ENCODE measurements around the gene ACSF3.

ACSF3 gene

DNA sequence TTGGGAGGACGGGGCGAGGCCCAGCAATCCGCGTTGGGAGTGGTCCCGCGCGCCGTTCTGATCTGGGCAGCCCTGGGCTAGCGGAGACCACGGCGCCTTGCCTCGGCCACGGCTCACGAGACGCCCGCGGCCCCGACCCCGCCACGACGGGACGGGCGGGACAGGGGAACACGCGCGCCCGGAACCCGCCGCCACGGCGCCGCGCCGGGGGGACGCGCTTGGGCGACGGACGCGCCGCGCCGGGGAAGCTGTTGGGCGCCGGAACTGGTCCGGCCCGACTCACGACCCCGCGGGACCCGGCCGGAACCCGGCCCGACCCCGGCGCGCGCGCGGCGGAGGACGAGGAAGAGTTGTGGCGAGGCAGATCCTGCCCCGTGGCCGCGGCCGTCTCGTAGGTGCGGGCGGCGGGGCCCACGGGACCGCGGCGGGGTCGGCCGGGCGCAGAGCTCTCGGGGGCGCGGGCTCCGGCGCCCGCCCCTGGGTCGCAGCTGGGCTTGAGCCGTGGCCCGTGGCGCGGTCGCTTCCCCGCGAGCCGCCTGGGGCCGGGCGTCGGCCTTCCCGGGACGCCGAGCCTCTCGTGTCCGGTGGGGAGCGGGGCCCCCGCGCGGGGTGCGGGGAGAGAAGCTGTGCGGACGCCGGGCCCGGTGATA is at the start of gene ACSF3:
TSS of gene ACSF3 (plus strand) at position 251 of the 650 bp plus-strand sequence. CDS start 6,830 bp downstream, outside the sequence.
- DNase-seq = peak in 43 of 56 donors; percentile 5 to 67 (median 38)

DNA sequence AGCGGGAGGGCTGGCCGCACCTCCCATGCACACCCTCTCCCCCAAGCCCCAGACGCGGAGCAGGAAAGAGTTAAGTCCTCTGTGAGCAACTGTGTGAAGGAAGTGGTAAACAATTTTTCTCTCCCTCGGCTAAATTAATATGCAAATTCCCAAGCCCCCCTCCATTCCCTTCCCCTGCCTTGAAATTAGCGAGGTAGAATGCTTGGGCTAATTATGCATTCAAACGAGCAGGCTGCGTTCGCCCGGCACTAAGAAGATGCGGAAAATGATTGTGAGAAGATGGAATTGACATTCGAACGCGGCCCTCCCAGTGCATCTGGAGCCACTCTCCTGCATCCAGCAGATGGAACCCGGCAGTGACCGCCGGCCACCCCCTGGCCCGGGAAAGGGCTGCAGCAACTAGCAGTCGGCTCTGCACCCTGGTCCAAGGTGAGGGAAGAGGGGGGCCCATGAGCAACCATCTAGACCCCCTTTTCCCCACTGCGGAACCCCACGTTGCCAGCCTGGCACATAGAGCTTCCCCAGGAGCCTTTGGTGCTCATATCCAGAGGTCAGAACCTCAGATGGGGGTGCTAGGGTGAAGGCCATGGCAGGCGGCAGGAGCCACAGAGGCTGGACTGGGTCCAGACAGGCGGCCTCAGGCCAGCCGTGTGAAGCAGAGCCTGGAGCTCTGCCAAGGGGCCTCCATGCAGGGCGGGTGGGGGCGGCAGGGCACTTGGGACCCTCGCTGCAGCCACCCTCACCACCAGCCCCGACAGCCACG is 49.1 kb upstream of the ACSF3 start:
- peak in 2 of 56 donors; percentile 22 to 23 for DNase-seq

DNA sequence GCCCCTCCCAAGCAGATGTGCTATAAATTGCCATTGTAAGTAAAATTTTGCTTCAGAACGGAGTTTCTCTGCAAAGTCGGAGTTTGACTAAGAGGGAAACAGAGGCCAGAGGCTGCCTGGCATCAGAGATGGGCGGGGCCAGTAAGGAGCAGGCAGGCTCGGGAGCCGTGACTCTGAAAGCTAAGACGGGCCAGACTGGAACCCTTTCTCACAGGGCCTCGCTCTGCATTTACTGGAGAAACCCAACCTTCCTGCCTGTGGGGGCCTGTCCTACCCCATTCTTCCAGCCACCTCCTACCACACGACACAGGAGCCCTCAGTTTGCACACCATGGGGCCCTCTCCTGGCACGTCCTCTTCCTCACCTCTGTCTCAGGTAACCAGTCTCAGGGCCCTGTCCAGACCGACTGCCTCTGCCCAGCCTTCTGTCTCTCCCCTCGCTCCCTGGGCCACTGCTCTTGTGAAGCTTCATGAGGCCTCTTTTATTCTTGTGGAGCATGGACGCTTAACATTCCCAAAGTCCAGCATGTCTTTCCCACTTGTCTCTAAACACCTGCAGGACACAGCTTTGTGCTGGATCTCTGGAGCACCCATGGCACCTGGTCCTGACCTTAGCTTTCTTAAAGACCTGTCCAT is 48.4 kb upstream of the ACSF3 start:
- DNase-seq = no peak

DNA sequence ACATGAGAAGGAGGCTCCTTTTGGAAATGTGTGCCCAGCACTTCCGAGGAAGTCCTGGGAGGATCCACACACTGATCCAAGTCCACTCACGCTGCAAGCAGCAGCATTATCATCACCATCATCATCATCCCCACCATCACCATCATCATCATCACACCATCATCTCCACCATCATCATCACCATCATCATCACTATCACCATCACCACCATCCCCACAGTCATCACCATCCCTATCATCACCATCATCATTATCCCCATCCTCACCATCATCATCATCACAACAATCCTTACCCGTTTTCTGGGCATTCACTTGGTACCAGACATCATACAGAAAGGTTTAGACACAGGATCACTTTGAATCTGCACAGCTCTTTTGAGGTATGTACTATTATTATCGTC is 47.8 kb upstream of the ACSF3 start:
- DNase-seq = no peak

DNA sequence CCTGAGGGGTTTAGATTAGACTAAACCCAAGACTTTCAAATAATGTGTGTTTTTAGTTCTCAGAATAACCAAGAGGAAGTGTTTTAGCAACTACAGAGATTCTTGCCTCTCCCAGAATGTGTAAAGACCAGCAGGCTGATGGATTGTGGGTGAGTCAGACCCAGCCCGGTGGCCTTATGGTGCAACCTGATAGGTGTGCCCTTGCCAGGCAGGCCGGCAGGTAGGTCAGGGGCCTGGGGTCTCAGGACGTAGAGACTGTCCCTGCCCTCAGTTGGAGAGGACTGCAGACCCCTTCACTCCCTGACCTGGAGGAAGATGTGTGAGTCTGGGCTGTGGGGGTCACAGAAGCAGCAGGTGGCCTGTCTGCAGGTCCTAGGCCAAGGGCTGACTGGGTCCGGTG is 47.2 kb upstream of the ACSF3 start:
- no peak for DNase-seq

DNA sequence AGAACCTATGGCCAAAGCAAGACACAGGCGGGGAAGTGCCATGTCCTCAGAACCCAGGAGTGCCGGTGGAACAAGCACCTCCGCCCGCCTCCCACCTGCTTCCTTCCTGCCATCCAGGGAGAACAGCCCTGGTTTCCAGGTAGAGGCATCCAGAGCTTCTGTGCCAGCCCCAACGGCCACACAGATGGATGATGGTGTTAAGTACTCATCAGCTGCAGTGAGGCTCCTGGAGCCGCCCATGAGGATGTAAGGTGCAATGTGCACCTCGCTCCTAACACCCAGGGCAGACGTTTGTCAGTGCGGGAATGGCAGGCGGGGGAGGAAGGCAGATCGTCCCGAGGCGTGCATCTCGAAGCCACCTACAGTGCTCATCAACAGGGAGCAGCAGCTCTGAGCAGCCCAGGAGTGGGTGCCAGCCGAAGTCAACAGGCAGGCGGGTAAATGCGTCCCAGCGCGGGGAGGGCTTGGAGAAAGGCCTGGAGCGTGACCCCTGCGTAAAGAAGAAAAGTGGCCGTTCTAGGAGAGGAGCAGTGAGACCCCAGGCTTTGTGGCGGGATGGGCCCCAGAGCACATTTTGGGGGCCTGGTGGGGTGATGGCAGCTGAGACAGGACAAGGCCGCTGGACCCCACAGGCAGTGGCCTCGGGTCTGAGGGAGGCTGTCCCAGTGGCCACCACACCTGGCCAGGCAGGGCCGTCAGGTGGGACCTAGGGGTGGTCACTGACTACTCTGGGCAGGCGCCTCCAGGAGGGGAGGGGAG is 46.1 kb upstream of the ACSF3 start:
- DNase-seq = peak in 36 of 56 donors; percentile 15 to 85 (median 52)

DNA sequence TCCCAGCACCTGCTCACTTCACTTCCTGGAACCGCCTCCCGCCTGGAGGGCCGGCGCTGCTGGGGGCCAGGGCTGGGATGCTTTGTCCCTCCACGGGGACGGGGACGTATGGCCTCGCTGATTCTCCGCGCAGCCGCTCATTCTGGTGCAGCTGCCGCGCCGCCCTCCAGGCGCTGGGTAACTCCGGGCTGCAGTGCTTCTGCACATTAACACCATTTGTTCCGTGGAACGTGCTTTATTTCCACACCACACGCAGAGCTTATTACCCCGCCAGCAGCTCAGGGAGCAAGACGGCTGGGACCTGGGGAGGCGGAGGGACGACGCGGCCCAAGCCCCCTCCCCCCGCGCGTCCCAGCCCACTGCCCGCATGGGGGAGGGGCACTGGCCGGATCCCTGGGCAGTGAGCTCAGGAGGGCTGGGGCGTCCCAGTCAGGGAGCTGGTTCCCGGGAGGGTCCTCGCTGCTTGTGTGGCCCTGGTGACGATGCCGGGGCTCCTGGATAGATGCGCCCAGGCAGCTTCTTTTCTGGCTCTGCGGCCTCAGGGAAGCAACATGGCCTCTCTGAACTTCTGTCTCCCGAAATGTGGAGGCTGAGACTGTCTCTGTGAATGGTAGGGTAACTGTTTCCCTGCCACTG is 45.4 kb upstream of the ACSF3 start:
- peak in 1 of 56 donors; percentile 19 for DNase-seq

DNA sequence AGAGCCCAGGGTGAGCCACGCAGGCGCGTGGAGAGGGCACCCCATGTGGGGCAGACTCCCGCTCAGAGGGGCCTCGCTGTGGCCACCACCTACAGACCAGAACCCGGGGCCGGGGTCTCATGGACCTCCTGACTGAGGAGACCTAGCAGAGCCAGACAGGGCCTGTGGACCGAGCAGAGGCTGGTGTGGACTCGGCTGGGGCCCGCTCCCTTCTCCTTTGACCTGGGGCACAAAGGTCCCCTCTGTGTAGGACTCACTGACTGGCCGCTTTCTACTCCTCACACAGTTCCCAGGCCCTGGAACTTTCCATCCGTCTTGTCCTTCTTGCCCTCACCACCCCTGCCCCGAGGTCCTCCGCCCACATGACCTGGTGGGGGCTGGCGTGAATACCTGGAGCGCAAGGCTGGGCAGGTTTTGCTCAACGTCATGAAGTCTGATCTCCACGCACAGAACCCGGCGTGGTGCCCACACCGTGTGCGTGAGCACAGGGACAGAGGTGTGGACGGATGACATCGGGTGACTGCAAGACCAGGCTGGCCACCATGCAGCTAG is 44.7 kb upstream of the ACSF3 start:
- no peak for DNase-seq

DNA sequence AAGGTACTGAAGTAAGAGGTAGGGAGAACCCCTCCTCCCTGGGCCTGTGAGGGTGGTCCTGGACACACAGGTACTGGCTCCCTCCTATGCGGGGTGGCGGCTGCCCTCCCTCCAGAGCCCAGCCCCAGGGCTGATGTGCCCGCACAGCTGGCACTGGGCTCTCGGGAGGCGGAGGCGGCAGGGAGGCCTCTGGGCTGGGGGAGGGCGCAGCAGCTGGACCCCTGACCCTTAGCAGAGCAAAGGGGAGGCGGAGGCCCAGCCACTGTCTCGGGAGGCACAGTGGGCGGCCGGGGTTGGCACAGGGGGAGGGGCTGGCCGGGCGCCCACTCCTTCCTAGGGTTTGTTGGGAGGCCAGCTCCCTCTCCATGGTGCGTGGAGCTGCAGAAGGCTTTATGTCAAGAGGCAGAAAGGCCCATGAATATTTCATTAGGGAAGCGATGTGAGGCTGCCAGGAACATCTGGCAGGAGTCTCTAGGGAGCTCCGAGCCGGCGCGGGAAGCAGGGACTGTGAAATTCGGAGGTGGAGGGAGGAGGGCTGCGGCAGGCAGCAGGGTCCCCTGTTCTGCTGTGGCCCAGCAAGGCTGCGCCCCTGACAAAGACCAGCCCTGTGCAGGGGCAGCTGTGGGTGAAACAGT is 44.1 kb upstream of the ACSF3 start:
- peak in 15 of 56 donors; percentile 9 to 53 (median 31) for DNase-seq

DNA sequence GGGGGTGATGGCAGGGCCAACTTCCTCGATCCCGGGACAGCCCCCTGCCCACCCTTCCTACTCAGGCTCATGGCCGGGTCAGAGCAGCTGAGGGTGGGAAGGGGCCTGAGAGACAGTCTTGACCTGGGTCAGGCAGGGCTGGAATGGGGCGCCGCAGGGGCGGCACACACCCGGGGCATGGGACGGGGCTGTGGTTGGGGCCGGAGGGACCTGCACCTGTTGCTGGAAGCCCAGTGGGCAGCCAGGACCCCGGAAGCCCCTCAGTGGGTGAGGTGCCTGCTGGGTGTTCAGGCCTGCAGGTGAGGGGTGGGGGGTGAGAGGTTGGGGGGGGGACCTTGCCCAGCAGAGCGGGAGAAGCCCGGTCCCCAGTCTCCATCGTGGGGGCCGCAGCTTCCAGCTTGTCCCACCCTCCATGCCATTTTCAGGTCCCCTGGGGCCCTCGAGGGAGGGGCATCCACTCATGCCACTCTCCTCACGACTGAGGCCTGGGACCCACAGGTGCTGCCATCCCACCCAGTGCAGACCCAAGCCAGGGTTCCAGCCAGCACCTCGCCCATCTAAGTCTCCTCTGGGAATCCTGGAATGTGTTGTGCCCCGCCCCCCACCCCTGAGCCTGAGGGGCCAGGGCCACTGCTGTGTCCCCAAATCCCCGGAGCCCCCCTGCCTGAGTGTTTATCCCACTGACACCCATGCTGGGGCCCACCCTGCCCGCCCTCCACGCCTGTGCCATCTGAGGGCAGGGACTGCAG is 43.4 kb upstream of the ACSF3 start:
- no peak for DNase-seq

DNA sequence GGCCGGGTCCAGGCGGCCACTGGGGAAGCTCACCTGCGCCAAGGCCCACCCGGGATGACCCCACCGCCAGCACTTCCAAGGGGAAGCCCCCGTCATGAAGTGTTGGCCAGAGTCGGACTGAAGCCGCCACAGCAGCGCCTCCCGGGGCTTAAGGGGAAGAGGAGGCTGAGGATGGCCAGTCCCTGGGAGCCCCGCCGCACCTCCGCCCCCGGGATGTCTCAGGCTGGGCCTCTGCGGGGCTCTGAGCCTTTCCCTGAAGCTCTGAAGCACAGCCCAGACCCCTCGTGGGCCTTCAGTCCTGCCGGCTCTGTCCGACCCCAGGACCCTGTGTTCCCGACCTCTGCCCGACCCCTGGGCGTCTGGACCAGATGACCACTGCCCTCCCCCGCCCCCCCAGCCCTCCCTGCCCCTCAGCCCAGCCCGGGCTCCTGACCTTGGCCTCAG is 42.8 kb upstream of the ACSF3 start:
- DNase-seq = no peak

DNA sequence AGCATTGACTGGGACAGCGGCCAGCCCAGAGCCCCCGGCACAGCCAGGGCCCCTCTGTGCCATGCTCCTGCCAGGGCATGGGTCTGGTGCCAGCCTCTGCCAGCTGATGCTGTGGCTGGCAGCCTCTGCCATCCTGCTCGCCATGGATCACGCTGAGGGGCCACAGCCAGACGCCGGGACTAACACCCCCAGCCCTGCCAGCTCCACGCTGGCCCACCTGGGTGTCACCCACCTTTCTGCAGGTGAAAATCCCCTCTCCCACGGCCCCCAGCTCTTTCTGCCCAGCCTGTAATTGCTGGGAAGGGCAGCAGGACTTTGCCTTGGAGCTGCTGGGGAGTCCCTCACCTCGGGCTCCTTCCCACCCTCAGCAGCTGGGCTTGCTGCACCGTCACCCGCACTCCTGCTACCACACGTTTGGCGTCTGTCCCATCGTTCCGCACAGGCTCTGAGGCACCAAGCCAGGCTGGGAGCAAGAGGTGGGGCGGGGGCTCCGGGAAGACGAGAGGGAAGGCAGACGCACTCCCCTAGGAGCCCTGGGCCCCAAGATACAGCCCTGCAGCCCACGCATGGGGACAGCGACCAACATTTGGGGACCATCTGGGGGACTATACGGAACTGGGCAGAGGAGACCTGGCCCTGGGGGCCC is 42.0 kb upstream of the ACSF3 start:
- peak in 5 of 56 donors; percentile 13 to 21 (median 17) for DNase-seq

DNA sequence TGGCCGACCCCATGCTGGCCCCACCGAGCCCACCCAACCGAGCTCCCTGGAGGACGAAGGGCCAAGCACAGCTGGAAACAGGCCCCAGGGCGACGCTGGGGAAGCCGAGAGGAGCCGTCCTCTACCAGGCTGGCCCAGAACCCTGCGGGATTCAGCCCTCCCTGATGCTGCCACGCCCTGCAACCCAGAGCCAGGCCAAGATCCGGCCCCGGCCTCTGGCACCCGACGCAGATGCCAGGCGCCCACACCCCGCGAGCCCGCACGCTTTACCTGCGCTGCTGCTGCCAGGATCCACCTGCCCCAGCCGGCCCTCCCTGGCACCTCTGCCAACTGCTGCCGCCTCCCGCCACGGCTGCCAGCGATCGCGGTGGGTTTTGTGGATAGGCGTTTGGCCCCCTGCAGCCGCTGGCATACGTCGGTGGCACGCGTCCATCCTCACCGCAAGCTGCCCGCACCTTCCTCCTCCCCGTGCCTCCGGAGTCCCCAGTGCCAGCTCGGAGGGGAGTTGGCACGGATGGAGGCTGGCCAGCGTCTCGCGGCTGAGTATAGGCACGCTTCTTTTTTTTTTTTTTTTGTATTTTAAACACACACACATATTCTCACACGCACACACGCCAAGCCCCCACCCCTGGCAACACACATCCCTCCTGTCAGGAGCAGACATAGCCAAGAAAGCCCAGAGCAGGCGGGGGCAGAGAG is 41.3 kb upstream of the ACSF3 start:
- DNase-seq = peak in 1 of 56 donors; percentile 32

DNA sequence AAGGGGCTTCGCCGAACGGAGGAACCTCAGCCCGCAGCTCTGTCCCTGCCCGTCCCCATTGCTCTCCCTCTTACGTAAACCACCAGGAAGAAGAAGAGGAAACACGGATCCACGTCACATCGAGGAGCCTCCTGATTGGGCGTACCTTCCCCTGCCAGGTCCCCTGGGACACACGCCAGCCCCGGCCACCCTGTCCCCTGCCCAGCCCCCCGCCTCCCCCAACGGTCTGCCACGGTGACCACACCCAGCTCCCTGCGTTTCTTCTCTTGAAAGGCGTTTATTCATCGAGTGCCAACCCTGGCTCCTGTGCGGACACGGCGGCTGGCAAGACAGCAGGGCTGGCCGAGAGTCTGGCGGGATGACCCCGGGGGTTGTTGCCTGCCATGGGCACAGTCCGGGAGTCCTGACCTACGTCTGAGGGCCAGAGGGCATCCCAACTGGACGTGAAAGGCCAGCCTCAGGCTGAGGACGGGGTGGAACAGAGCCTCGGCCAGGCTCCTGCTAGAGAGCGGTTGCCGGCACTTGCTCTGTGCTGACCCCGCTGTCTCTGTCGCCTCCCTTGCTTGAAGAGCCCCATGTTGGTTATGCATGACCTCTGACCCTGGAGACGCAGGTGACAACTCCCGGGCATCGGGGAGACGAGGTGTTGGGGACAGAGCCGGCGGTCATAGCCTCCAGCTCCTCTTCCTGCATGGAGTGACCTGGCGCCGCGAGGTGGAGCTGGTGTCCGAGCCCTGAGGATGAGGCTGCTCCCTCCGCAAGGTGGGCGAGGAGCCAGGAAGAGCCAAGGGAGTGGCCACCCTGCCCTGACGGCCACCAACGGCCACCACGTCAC is 40.5 kb upstream of the ACSF3 start:
- DNase-seq = peak in 39 of 56 donors; percentile 7 to 79 (median 36)

DNA sequence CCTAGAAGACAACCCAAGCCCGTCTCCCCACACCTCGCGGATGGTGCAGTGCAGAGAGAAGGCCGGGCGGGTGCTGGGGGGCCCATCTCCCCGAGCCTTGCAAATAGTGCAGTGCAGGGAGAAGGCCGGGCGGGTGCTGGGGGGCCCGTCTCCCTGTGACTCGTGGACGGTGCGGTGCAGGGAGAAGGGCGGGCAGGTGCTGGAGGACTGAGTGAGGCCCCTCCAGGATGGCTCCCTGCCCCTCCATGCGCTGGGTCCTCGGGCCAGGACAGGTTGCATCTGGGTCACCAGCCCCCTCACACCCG is 40.0 kb upstream of the ACSF3 start:
- DNase-seq = no peak

DNA sequence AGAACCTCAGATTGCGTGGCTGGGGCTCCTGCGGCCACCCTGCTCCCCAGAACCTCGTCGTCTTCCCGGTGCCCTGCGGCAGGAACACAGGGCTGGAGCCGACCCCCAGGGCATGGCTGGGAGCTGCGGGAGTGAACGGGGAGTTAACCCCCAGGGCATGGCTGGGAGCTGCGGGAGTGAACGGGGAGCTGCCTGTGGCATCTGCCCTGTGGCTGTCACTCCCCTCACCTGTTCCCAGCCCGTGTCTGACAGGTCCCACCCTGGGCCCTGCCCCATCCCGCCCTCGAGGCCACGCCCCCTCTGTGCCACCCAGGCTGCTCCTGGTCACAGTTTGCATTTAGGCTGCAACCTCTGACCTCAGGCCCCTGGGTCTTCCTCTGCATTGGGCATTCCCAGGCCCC is 39.4 kb upstream of the ACSF3 start:
- no peak for DNase-seq

DNA sequence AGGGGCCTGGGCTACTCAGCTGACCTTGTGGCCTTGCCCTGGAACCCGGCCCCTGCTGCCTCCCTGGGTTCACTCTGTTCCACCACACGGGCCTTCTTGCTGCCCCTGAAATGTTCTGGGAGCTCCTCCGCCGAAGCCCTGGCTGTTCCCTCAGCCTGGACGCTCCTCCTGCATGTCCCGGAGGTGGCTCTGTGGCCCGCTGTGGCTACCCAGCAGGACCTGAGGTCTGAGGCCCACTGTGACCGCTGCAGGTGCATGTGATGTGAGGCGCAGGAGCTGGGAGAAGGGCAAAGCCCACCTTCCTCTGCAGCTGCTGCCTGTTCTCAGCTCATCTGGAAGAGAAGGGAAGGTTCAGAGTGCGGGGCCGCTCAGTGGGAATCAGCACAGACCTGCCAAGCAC is 38.9 kb upstream of the ACSF3 start:
- no peak for DNase-seq

DNA sequence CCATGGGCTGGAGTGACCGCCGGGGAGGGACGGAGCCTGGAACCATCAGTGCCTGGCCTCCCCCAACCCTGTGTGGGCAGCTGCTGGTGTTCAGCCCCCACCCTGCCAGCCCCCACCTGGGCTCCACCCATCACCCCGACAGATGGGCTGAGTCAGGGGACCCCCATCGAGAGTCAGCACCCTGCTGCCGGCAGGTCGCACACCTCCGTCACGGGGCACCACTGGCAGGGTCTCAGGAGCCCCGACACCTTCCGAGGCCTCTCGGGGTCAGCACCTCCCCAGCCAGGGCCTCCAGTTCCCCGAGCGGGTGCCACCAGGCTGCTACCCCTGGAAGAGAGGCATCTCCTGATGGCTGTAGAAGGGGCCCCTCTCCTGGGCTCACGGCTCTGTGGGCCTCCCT is 38.3 kb upstream of the ACSF3 start:
- DNase-seq = no peak
